HG03066 (cell line): ENCODE results near the gene YY1AP1.
"Not testable (repeated sequence)": the region's sequence is repeated elsewhere in the genome, so short reads cannot be mapped to it uniquely, and the experiment has no call there.

Source experiments
- ATAC-seq: cut with Tn5 transposase; IDR thresholded peaks from one replicate; pipeline ENCODE4 v1.9.1; 2021; ENCODE audit warnings: low read depth; ENCODE audit not compliant: unreplicated experiment

YY1AP1 gene

DNA sequence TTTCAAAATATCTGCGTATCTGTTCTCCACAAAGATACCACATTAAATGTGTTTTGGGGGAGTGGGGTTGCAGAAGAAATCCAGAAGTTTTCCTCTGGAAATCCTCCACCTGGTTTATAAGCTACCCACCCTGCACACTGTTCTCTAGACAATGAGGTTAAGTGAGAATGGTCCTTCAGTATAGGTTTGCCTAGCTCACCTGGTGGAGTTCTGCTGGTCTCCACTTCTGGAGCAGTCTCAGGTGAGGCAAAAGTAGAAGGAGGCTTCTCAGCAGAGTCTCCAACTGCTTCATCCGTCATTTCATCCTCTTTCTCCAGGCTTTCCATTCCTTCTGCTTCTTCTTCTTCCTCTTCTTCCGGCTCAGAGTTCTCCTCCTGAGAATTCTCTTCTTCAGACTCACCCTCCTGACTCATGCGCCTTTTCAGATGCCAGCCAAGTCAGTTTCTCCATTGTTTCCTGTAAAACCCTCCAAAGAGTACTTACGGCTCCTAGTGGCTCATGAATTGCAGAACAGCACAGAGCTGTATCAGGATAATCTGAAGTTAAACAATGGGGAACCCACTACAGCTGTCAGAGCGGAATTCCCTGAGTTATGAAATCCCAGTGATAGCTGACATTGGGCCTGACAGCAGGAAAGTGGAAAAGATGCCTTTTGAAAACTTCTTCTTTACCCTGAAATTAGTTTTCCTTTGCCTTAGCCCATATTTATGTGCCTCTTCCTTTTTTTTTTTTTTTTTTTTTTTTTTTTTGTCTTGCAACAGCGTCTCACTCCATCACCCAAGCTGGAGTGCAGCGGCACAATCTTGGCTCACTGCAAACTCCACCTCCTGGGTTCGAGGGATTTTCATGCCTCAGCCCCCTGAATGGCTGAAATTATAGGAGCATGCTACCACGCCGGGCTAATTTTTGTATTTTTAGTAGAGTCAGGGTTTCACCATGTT is 40.1 kb downstream of the YY1AP1 start:
- ATAC-seq = no peak

GRCh38 chr1:155646307-155646706 is 42.3 kb downstream of the YY1AP1 start:
- ATAC-seq = no peak

DNA sequence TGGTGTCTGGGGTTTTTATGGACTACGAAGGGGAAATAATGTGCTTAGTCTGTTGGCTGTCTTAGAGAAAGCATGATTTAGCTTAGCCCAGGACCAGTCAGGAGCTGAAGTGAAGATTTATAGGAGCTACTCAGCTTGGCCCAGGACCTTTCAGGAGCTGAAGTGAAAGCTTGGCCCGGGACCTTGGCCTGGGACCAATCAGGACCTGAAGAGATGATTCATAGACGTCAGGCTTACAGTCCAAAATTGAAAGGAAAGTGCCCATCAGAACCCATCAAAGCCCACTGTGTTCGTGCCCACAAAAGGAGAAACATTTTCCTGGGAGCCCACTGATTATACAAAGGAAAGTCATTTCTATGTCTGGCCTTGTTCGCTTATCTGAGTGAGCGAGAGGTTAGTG is 42.9 kb downstream of the YY1AP1 start:
- no peak for ATAC-seq

- no peak for ATAC-seq
Measured at GRCh38 chr1:155645034-155645598, 43.5 kb downstream of the YY1AP1 start.

DNA sequence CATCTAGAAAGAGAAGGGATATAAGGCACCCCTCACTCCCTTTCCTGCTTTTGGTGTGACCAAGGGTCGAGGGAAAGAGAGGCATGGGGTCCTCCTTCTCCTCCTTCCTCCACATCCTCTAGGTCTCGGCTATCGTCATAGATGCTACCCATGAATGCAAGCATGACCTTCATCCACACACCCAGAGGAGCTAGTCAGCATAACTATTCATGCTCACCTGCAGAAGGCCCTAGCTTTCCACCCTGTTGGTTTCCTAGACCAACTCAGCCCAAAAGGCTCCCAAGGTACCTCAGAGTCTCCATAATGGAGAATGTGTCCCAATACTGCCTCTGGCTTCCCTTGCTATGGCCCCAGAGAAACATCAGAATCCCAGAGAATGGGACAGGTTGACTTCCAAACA is 45.3 kb downstream of the YY1AP1 start:
- no peak for ATAC-seq

GRCh38 chr1:155642559-155643180 is 45.9 kb downstream of the YY1AP1 start:
- ATAC-seq = not testable (repeated sequence)

GRCh38 chr1:155640367-155640766 is 48.2 kb downstream of the YY1AP1 start:
- ATAC-seq = no peak

GRCh38 chr1:155636397-155637153 is 52.0 kb downstream of the YY1AP1 start:
- no peak for ATAC-seq

DNA sequence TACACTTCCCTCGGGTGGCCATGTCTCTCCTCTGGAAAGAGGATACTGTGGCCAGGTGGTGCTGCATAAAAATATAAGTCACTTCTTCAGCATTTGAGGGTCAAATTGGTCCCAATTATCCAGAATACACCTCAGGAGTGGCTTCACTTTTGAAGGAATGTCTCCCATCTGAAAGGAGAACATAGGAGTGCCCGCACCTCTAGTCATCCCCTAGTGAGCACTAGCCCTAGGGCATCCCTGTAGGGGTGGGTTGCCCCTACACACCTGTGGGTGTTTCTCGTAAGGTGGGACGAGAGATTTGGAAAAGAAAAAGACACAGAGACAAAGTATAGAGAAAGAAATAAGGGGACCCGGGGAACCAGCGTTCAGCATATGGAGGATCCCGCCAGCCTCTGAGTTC is 62.1 kb downstream of the YY1AP1 start:
- not testable (repeated sequence) for ATAC-seq

DNA sequence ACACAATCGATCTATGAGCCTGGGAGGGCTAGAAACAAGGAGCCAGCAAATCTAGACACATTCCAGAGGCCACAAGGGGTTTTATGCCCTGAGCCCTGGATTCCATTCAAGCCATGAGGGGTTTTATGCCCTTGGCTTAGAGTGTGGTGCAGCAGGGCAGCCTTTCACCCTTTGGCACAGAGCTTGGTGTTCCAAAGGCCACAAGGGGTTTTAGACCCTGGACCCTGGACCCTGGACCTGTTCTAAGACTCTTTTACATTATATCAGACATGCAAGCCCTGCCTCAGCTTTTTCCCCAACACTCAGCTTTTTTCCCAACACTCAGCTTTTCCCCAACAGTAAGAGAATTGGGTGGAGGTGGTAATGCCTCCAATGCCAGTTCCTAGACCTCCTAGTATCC is 65.2 kb downstream of the YY1AP1 start:
- ATAC-seq = no peak

DNA sequence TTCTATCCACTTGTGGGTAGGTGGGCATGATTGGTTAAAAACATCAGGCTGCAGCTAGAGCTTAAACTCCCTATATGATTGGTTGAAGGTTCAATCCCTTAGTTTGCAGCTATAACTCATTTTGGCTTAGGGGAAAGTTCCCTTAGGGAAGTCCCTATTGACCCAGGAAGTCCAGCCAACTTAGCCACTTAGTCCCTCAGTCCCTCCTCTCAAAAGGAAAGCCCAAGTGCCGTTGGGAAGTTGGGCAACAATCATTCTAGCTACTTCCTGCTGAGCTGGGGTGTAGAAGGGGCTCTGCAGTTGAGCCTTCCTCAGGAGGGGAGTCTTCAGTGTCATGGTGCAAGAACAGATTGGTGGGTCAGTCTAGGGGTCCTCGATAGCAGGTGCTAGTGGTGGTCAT is 66.4 kb downstream of the YY1AP1 start:
- ATAC-seq = no peak

DNA sequence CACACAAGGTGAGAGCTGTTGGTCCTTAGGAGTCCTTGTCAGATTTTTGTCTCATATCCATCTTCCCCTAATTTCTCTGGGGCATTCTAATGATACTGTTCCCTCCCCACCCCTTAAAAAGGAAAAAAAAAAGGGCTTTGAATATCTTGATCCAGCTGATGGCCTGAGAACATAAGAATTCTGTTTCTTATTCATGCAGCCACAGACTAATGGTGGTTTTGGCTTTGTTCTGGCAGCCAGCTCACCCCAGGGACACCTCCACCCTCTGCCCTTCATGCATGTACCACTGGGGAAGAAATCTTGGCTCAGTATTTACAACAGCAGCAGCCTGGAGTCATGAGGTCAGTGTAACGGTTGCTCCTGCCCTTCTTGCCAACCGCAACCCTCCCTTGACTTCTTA is 75.3 kb downstream of the YY1AP1 start:
- not testable (repeated sequence) for ATAC-seq

- peak; percentile 26 for ATAC-seq
Measured at GRCh38 chr1:155610257-155610647, 78.3 kb downstream of the YY1AP1 start.

DNA sequence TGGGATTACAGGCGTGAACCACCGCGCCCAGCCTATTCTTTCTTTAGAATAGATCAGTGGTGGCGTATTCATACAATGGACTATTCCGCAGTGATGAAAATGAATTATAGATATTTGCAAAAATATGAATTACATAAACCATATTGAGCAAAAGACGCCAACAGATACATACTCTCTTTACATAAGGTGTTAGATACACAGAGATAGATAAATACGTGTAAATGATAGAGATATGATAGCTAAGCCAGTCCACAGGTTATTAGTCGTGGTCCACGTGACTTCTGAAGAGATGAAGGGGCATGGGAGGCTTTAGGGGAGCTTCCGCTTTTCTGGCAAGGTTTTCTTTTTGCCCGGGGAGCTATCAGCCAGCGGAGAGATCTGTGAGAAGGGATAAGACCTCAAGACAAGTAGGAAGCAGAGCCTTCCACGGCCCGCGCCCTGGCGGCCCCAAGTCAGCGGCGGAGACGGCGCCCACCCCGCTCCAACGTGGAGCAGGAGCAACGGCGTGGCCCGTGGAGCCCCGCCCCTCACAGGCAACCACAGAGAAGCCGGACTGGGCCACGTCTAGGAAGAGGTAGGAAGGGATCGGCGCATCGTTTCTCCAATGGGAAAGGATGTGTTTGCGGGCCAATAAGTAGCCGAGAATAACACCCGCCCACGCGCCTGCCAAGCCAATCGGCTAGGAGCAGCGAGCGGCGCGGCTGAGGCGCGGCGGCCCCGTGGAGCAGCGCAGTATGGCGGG is 78.9 kb downstream of the YY1AP1 start, which contains the start of gene MSTO1:
TSS of gene MSTO1 (plus strand) at position 704 of the 742 bp plus-strand sequence. CDS start at position 735, 31 bp downstream.
- peak; percentile 93 for ATAC-seq
